ENCODE measurements around the gene RUVBL2. TPM values are rescaled to one million over a fixed set of nuclear protein-coding genes. Genes with fewer than 3 reads are reported as not detected.

The RUVBL2 gene
- 43.2 TPM for total RNA-seq (2013)
- polyA plus RNA-seq: 10 to 100 TPM; 40.1 to 44.4 (median 41.9) TPM
- polyA minus RNA-seq: 51.8 and 64.7 TPM in 2 replicates
- total RNA-seq: 4.8 to 17.8 (median 15.1) reads per million in 11 experiments

GRCh38 chr19:48993175-48994034, at the start of gene RUVBL2, which contains the start of gene GYS1:
RUVBL2 (plus strand) TSS chr19:48993887; CDS start chr19:48993912, 25 bp downstream.
GYS1 (minus strand) TSS chr19:48993309; CDS start chr19:48993112, 197 bp downstream.
- H3K79me2 ChIP-seq (ENCODE audit: insufficient read depth, low read length): peaks cover 77% of the 10 kb centered on the region
- peak within 1 kb of the TSS; percentile 86 to 94 for H3K27ac ChIP-seq (ENCODE audit: low read depth in 1 of 2, low read length in 2 of 2)
- H3K4me1 Mint-ChIP-seq: peaks cover 26% of the 10 kb centered on the region
- WGBS (ENCODE audit: insufficient coverage): 0% methylated on average over 45 of the region's 56 CpGs
- peaks cover 0 to 3% (median 0%) of the 10 kb centered on the region in 3 donors for H3K27me3 Mint-ChIP-seq (ENCODE audit: low read depth in 3 of 3)
- DNase-seq: peak; percentile 98 to 100 (median 100)
- peak within 1 kb of the TSS; percentile 98 for H3K4me2 ChIP-seq (replicated peaks; ENCODE audit: extremely low read depth, low read length, poor library complexity, severe bottlenecking)
- peak within 1 kb of the TSS; percentile 85 for H3K9ac ChIP-seq (ENCODE audit: insufficient read depth, low read length, poor library complexity, severe bottlenecking)
- intact Hi-C loops (cut with micrococcal nuclease): loop anchor here in 1 of 2 donors (10.0 kb wide), 1 partner anchor 669 kb away; the partner anchor contains the start of gene EMP3
- peaks cover 8% of the 10 kb centered on the region for H4K20me1 ChIP-seq (ENCODE audit: insufficient read depth, low read length)
- no peaks in the 10 kb centered on the region for H3K27me3 ChIP-seq (ENCODE audit: control insufficient read depth in 2 of 2, insufficient read depth in 2 of 2, low read length in 2 of 2)
- H3K36me3 Mint-ChIP-seq: peaks cover 14 to 32% of the 10 kb centered on the region in 2 donors
- H3K9me3 Mint-ChIP-seq: peaks cover 0 to 1% (median 0%) of the 10 kb centered on the region in 7 donors
- no peaks in the 10 kb centered on the region for H3K9me3 ChIP-seq (replicated peaks in 1 of 2; ENCODE audit: control insufficient read depth in 1 of 2, insufficient read depth in 1 of 2, low read length in 2 of 2)
- TF ChIP-seq CTCF (IDR thresholded peaks at IDR 0.05): peak; percentile 99
- H3K36me3 ChIP-seq (replicated peaks in 1 of 2; ENCODE audit: control insufficient read depth in 1 of 2, insufficient read depth in 2 of 2, low read length in 2 of 2): peaks cover 13 to 21% of the 10 kb centered on the region in 2 donors
- peaks cover 25 to 40% of the 10 kb centered on the region in 2 donors for H3K4me1 ChIP-seq (ENCODE audit: control insufficient read depth in 1 of 2, insufficient read depth in 2 of 2, low read length in 2 of 2)
- peak within 1 kb of the TSS; percentile 92 to 94 for H3K4me3 Mint-ChIP-seq
- peak within 1 kb of the TSS; percentile 91 to 99 (median 97) for H3K27ac Mint-ChIP-seq
- peak within 1 kb of the TSS; percentile 95 for H2AFZ ChIP-seq (ENCODE audit: insufficient read depth, low read depth, low read length, poor library complexity, severe bottlenecking)
- peak within 1 kb of the TSS; percentile 78 to 98 (median 93) for H3K4me3 ChIP-seq (replicated peaks in 1 of 3; ENCODE audit: low read depth in 2 of 3, low read length in 3 of 3)

GRCh38 chr19:48945415-48945814, 48.3 kb upstream of the RUVBL2 start:
- DNase-seq: no peak
- Histone ChIP-seq H3K9me3 (replicated peaks in 1 of 2; ENCODE audit: control insufficient read depth in 1 of 2, insufficient read depth in 1 of 2, low read length in 2 of 2) (peaks cover 16 to 38% of the 10 kb centered on the region in 2 donors), H3K4me3 (replicated peaks in 1 of 3; ENCODE audit: low read depth in 2 of 3, low read length in 3 of 3) (no peak overlapping the region), H2AFZ (ENCODE audit: insufficient read depth, low read depth, low read length, poor library complexity, severe bottlenecking) (no peak overlapping the region), H4K20me1 (ENCODE audit: insufficient read depth, low read length) (no peaks in the 10 kb centered on the region), H3K4me1 (ENCODE audit: control insufficient read depth in 1 of 2, insufficient read depth in 2 of 2, low read length in 2 of 2) (no peaks in the 10 kb centered on the region), H3K27ac (ENCODE audit: low read depth in 1 of 2, low read length in 2 of 2) (no peak overlapping the region), H3K79me2 (ENCODE audit: insufficient read depth, low read length) (no peaks in the 10 kb centered on the region), H3K27me3 (ENCODE audit: control insufficient read depth in 2 of 2, insufficient read depth in 2 of 2, low read length in 2 of 2) (no peaks in the 10 kb centered on the region), H3K4me2 (replicated peaks; ENCODE audit: extremely low read depth, low read length, poor library complexity, severe bottlenecking) (no peak overlapping the region), H3K36me3 (replicated peaks in 1 of 2; ENCODE audit: control insufficient read depth in 1 of 2, insufficient read depth in 2 of 2, low read length in 2 of 2) (no peaks in the 10 kb centered on the region), H3K9ac (ENCODE audit: insufficient read depth, low read length, poor library complexity, severe bottlenecking) (no peak overlapping the region)
- H3K4me3 Mint-ChIP-seq: no peak overlapping the region
- H3K27me3 Mint-ChIP-seq (ENCODE audit: low read depth in 3 of 3): peaks cover 0 to 5% (median 5%) of the 10 kb centered on the region in 3 donors
- H3K36me3 Mint-ChIP-seq: no peaks in the 10 kb centered on the region
- intact Hi-C loops (cut with micrococcal nuclease): no loop called here
- H3K27ac Mint-ChIP-seq: no peak overlapping the region
- 81% methylated on average over 4 of the region's 5 CpGs for WGBS (ENCODE audit: insufficient coverage)
- peaks cover 14 to 39% (median 28%) of the 10 kb centered on the region in 7 donors for H3K9me3 Mint-ChIP-seq
- H3K4me1 Mint-ChIP-seq: peaks cover 4% of the 10 kb centered on the region
- no peak for TF ChIP-seq CTCF (IDR thresholded peaks at IDR 0.05)
